Hepatocyte (in vitro differentiated cells): ENCODE data around the gene SND1. TPM values are rescaled to one million over a fixed set of nuclear protein-coding genes. Genes with fewer than 3 reads are reported as not detected.

Source experiments
- DNase-seq: peaks from one replicate; pipeline ENCODE4 v3.0.0-alpha.2; 2016; ENCODE audit warnings: low spot score
- H2AFZ ChIP-seq: fragments of 200-600 bp; sonication (generic); 2 replicates; pipeline ENCODE4 v1.6.0; 2016; ENCODE audit warnings: antibody characterized with exemption, mild to moderate bottlenecking
- H3K27ac ChIP-seq: fragments of 200-600 bp; sonication (generic); 2 replicates; pipeline ENCODE4 v1.5.1; 2016; ENCODE audit warnings: mild to moderate bottlenecking
- H3K27me3 ChIP-seq: fragments of 200-600 bp; sonication (generic); 2 replicates; pipeline ENCODE4 v1.6.1; 2016
- H3K36me3 ChIP-seq: fragments of 200-600 bp; sonication (generic); replicated peaks from 2 replicates; pipeline ENCODE4 v1.5.1; 2016; ENCODE audit warnings: low read depth; ENCODE audit not compliant: insufficient read depth
- H3K4me1 ChIP-seq: fragments of 200-600 bp; sonication (generic); 2 replicates; pipeline ENCODE4 v1.5.1; 2016; ENCODE audit warnings: mild to moderate bottlenecking, moderate library complexity; ENCODE audit not compliant: insufficient read depth
- H3K4me2 ChIP-seq: fragments of 200-600 bp; sonication (generic); 2 replicates; pipeline ENCODE4 v1.6.0; 2016
- H3K4me3 ChIP-seq: fragments of 200-600 bp; sonication (generic); 2 replicates; pipeline ENCODE4 v1.5.1; 2016; ENCODE audit warnings: mild to moderate bottlenecking
- H3K79me2 ChIP-seq: fragments of 200-600 bp; sonication (generic); 2 replicates; pipeline ENCODE4 v1.6.0; 2017; ENCODE audit warnings: mild to moderate bottlenecking
- H3K9me2 ChIP-seq: fragments of 200-600 bp; sonication (generic); replicated peaks from 2 replicates; pipeline ENCODE4 v1.6.0; 2017; ENCODE audit warnings: mild to moderate bottlenecking; ENCODE audit not compliant: insufficient read depth
- H3K9me3 ChIP-seq: fragments of 200-600 bp; sonication (generic); 2 replicates; pipeline ENCODE4 v1.5.1; 2016; ENCODE audit warnings: low read depth, mild to moderate bottlenecking
- H4K20me1 ChIP-seq: fragments of 200-600 bp; sonication (generic); 2 replicates; pipeline ENCODE4 v1.6.0; 2016; ENCODE audit warnings: mild to moderate bottlenecking; ENCODE audit not compliant: insufficient read depth, poor library complexity, severe bottlenecking
- CTCF ChIP-seq: fragments of 200-600 bp; sonication (generic); IDR thresholded peaks from 2 replicates; pipeline ENCODE4 v1.5.1; 2016; ENCODE audit warnings: antibody characterized with exemption, mild to moderate bottlenecking; ENCODE audit not compliant: poor library complexity
- EZH2 ChIP-seq: fragments of 200-600 bp; sonication (generic); IDR thresholded peaks from 2 replicates; pipeline ENCODE4 v1.6.1; 2016; ENCODE audit warnings: antibody characterized with exemption, mild to moderate bottlenecking, borderline replicate concordance
- EZH2phosphoT487 ChIP-seq: fragments of 200-600 bp; sonication (generic); IDR thresholded peaks from one replicate; pipeline ENCODE4 v1.6.1; 2018; ENCODE audit warnings: antibody characterized with exemption, mild to moderate bottlenecking, low read depth, moderate library complexity; ENCODE audit not compliant: unreplicated experiment, severe bottlenecking
- WGBS: methylation state at CpG from one replicate; pipeline ENCODE4 v1.1.6; 2016; ENCODE audit warnings: low lambda C conversion rate; ENCODE audit errors: missing lambda C conversion rate; 5-methylcytosine and 5-hydroxymethylcytosine counted together
- polyA plus RNA-seq: library from polyadenylated mRNA; unstranded; fragments of >200 nt; fragmentation: Nextera tagmentation; extraction: Ambion mirVana; gene quantifications from 2 replicates; pipeline ENCODE4 v1.2.1, GENCODE V29; 2016
- total RNA-seq: library from RNA; depleted of rRNA; stranded (reverse); fragments of >200 nt; gene quantifications from 2 replicates; pipeline ENCODE4 v1.2.3, GENCODE V29; 2014

The SND1 gene
- total and polyA plus RNA-seq, 2 experiments from 2014 or later, result 141 to 200 TPM

GRCh38 chr7:128008141-128008540, 356.1 kb downstream of the SND1 start:
- DNase-seq, result no peak
- WGBS, result over 99% methylated on average over 5 of the region's 5 CpGs
- Histone ChIP-seq H3K27ac (no peak overlapping the region), H3K36me3 (no peaks in the 10 kb centered on the region), H3K79me2 (peaks cover 18% of the 10 kb centered on the region), H3K4me2 (no peak overlapping the region), H2AFZ (no peak overlapping the region), H3K27me3 (no peaks in the 10 kb centered on the region), H3K4me3 (no peak overlapping the region), H4K20me1 (no peaks in the 10 kb centered on the region), H3K9me2 (no peaks in the 10 kb centered on the region), H3K9me3 (no peaks in the 10 kb centered on the region), H3K4me1 (peaks cover 14% of the 10 kb centered on the region)
- TF ChIP-seq CTCF, result no peak
- no peak for TF ChIP-seq EZH2
- no peak for TF ChIP-seq EZH2phosphoT487

GRCh38 chr7:128008744-128009143, 356.8 kb downstream of the SND1 start:
- 98% methylated on average over 2 of the region's 2 CpGs for WGBS
- Histone ChIP-seq H3K27me3 (no peaks in the 10 kb centered on the region), H3K27ac (no peak overlapping the region), H3K36me3 (no peaks in the 10 kb centered on the region), H2AFZ (no peak overlapping the region), H3K79me2 (peaks cover 24% of the 10 kb centered on the region), H3K9me2 (no peaks in the 10 kb centered on the region), H3K9me3 (no peaks in the 10 kb centered on the region), H3K4me2 (no peak overlapping the region), H3K4me1 (peaks cover 14% of the 10 kb centered on the region), H3K4me3 (no peak overlapping the region), H4K20me1 (no peaks in the 10 kb centered on the region)
- no peak for DNase-seq
- TF ChIP-seq EZH2, result no peak
- no peak for TF ChIP-seq CTCF
- TF ChIP-seq EZH2phosphoT487, result no peak

- H3K9me2 ChIP-seq, result no peaks in the 10 kb centered on the region
- H3K4me2 ChIP-seq, result no peak overlapping the region
- H3K27me3 ChIP-seq, result no peaks in the 10 kb centered on the region
- H4K20me1 ChIP-seq, result peaks cover 3% of the 10 kb centered on the region
- TF ChIP-seq CTCF (peak; percentile 10), EZH2phosphoT487 (no peak), EZH2 (no peak)
- H3K27ac ChIP-seq, result peak overlapping the region; percentile 50
- 85% methylated on average over 7 of the region's 7 CpGs for WGBS
- H3K36me3 ChIP-seq, result no peaks in the 10 kb centered on the region
- H3K4me3 ChIP-seq, result no peak overlapping the region
- H2AFZ ChIP-seq, result no peak overlapping the region
- peaks cover 5% of the 10 kb centered on the region for H3K4me1 ChIP-seq
- no peaks in the 10 kb centered on the region for H3K9me3 ChIP-seq
- H3K79me2 ChIP-seq, result peaks cover 24% of the 10 kb centered on the region
- no peak for DNase-seq
Observed at GRCh38 chr7:128010391-128011127, 358.6 kb downstream of the SND1 start.

- peaks cover 3% of the 10 kb centered on the region for H4K20me1 ChIP-seq
- no peaks in the 10 kb centered on the region for H3K4me1 ChIP-seq
- no peak for TF ChIP-seq EZH2phosphoT487
- WGBS, result 56% methylated on average over 2 of the region's 2 CpGs
- no peak overlapping the region for H3K4me3 ChIP-seq
- H3K27ac ChIP-seq, result peak overlapping the region; percentile 50
- H3K4me2 ChIP-seq, result no peak overlapping the region
- no peaks in the 10 kb centered on the region for H3K36me3 ChIP-seq
- H3K27me3 ChIP-seq, result no peaks in the 10 kb centered on the region
- H3K9me3 ChIP-seq, result no peaks in the 10 kb centered on the region
- H3K9me2 ChIP-seq, result no peaks in the 10 kb centered on the region
- no peak overlapping the region for H2AFZ ChIP-seq
- peaks cover 24% of the 10 kb centered on the region for H3K79me2 ChIP-seq
- no peak for DNase-seq
Observed at GRCh38 chr7:128011131-128011661, 359.2 kb downstream of the SND1 start.
